Activated CD8-positive, alpha-beta memory T cell treated with anti-CD3 and anti-CD28 coated beads, Interleukin-2, amount 50 U/mL, for 24 hours (primary cell): ENCODE data around the gene TPCN1.
A peak's percentile ranks its signal among the peaks of the same experiment; 100 is the strongest.

Source experiments
- DNase-seq: peaks from one replicate; pipeline ENCODE4 v3.0.0-alpha.2; 2020; ENCODE audit errors: extremely low read depth

TPCN1 gene

DNA sequence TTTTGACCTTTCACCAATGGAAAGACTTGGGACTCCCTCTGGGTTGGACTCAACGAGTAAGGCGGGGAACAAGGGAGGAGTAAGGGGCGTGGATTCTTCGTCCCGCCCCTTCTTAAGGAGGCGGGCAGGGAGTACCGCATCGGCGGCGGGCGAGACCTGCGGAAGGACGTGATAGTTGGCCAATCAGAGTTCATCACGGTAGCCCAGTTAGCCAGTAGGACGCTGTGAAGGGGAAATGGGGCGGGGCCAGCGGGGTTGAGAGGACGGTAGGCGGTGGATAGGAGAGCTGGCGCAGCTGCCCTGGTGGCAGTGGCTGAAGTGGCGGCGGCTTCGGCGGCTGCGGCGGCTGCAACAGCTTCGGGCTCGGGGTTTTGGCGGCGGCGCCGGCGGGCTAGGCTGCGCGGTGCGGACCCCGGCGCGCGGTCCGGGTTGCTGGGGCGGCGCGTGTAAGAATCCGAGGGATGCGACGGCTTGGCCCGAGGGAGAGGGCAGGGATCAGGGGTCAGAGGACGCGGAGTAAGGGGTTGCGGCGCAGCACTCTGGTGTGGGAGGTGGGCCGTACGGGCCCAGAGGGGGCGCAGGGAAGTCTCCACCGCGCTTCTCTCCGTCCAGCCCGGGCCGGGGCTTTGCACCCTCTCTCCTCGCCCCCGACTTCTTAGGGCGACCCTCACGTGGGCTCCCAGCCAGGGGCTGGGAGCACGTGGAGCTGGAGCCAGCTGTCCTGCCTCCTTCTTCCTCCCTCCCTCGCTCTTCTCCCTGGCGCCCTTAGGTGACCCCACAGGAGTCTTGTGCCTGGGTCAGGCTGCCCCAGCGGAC, at the start of gene TPCN1:
Gene TPCN1 (plus strand): TSS at position 284 of the 816 bp plus-strand sequence. CDS start 5,389 bp downstream, outside the sequence.
- peak; percentile 98 for DNase-seq

GRCh38 chr12:113171543-113171942, 49.7 kb upstream of the TPCN1 start:
- DNase-seq: no peak

DNA sequence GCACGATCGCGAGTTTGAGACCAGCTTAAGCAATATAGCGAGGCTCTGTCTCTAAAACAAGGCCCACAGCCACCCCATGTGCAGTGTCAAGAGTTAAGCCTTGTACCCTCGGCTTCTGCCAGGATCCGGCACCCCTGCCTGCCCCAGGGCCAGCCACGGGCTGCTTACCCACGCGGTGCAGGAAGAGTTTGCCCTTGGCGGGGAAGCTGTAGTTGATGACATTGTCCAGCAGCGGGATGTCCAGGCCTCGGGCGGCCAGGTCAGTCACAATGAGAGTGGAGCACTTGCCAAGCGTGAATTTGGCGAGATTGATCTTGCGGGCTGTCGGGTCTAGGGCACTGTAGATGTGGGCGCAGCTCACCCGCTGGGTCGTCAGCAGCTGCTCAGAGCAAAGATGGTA, 49.1 kb upstream of the TPCN1 start:
- DNase-seq: no peak

- no peak for DNase-seq
Measured at GRCh38 chr12:113173081-113173698, 48.1 kb upstream of the TPCN1 start.

DNA sequence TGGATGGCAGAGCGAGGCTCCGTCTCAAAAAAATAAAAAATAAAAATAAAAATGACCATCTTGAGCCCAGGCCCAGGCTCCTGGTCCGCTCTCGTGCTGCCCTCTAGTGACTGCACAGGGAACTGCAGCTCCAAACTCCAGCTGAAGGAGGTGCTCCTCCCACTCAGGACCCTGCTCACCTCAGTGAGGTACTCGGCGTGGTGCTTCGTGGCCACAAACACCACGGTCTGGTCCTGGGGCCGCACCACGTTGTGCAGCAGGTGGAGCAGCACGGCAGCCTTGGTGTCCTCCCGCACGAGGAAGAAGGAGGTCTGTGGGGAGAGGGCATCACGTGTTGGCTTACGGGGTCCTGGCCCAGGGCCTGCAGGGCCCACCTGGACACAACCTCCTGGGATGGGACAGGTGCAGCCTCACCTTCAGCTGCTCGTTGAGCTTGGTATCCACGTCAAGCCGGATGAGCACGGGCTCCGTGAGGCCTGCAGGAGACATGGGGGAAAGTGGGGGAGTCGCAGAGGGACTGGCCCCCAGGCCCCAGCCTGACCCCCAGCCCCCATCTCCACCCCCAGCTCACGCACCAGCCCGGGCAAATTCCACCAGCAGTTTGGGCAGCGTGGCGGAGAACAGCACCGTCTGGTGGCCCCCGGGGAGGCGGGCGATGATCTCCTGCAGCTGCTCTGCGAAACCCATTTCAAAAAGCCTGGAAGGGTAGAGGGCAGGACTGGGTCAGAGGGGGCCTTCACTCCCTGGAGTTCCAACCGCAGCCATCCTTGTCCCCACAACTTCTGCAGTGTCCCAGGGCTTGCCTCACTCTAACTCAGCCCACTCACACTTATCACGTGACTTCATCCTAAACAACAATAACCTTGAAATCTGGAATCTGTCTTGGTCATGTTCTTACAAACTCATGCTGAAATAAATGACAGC, 46.5 kb upstream of the TPCN1 start:
- DNase-seq: peak; percentile 62

- no peak for DNase-seq
Measured at GRCh38 chr12:113179023-113179422, 42.2 kb upstream of the TPCN1 start.

DNA sequence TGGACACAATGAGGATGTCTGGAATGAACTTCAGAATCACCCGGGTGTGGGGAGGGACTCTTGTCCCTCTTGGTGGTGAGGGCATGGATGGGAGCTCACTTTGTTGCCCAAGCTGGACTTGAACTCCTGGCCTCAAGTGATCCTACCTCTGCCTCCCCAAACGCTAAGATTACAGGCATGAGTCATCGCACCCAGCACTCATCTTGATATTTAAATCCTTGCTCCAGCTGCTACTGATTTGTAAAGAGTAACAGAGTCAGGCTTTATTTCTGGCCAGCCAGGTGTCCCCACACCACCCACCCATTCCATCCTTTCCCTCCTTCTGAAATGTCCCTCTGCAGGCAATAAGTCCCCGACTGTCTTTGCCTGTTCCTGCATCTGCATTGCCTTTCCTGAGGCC, 40.9 kb upstream of the TPCN1 start:
- no peak for DNase-seq

DNA sequence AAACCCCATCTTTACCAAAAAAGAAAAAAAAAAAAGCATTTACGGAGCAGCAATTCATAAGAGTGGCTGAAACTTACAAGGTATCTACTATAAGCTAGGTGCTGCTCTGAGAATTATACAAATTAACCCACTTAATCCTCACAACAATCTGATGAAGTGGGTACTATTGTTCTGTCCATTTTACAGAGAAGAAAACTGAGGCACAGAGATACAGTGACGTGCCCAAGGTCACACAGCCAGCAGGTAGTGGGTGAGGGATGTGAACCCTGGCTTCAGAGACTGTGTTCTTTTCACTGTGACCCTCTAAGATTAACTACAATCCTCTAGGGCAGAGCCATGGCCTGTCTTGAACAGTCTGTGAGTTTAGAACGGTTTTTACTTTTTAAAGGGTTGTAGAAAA, 39.3 kb upstream of the TPCN1 start:
- DNase-seq: no peak

- DNase-seq: no peak
Measured at GRCh38 chr12:113183030-113183589, 38.2 kb upstream of the TPCN1 start.

- DNase-seq: no peak
Measured at GRCh38 chr12:113184098-113184899, 37.0 kb upstream of the TPCN1 start.

GRCh38 chr12:113184900-113185179, 36.4 kb upstream of the TPCN1 start:
- DNase-seq: peak; percentile 73

DNA sequence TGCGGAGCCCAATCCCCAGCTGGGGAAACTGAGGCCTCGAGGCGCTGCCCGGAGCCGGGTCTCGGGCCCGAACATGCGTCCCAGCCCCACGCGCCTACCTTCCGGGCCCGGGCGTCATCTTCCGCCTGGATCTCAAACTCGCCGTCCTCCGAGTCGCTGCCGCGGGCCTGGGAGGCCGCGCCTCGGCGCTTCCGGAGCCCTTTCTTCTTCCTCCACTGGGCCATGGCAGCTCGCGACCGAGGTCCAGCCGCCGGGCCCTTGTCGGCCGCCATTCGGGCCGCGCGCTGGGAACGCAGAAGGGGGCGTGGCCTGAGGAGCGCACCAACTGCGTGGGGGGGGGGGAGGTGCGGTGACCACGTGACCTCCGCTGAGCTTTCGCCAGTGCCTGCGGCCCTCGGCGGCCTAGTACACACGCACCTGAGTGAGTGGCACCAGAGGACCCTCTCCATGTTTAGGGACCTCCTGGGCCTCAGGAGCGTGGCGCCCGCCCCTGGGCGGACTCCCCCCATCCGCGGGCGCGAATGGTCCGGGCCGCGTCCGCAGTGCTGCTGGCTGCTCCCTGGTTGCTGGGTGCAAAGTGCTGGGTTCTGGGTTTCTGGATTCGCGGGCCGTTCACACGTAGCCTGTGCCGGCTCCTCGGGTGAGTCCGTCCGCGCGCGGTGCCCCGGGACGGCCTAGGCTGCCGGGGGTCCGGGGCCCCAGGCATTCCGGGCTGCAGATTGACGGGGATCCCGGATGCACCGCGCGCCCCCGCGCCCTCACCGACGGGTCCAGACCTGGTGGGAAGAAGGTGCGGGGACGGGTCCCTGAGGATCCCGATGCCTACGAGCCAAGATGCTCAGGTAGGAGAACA, 35.9 kb upstream of the TPCN1 start, which contains the start of the genes DDX54 and RITA1:
Gene DDX54 (minus strand): TSS at position 299 of the 853 bp plus-strand sequence. CDS start 27 bp downstream, at position 272.
Gene RITA1 (plus strand): TSS at position 542 of the 853 bp plus-strand sequence. CDS start 1,026 bp downstream, outside the sequence.
- peak; percentile 47 for DNase-seq

GRCh38 chr12:113186033-113186365, 35.3 kb upstream of the TPCN1 start:
- no peak for DNase-seq

- no peak for DNase-seq
Measured at GRCh38 chr12:113186666-113187325, 34.5 kb upstream of the TPCN1 start.

GRCh38 chr12:113189361-113189760, 31.9 kb upstream of the TPCN1 start:
- no peak for DNase-seq

- DNase-seq: no peak
Measured at GRCh38 chr12:113190761-113191160, 30.5 kb upstream of the TPCN1 start.

DNA sequence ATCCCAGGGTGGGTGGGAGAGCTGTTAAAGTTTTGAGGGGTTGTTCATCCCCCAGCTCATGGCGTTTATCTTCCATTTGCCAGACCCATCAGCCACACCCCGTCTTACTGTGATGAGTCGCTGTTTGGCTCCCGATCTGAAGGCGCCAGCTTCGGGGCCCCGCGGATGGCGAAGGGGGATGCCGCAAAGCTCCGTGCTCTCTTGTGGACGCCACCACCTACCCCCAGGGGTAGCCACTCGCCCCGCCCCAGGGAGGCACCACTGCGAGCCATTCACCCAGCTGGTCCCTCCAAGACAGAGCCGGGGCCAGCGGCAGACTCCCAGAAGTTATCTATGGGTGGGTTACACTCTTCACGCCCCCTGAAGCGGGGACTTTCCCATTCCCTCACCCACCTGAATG, 30.0 kb upstream of the TPCN1 start:
- DNase-seq: no peak

- no peak for DNase-seq
Measured at GRCh38 chr12:113194971-113195391, 26.3 kb upstream of the TPCN1 start.

GRCh38 chr12:113195598-113195997, 25.7 kb upstream of the TPCN1 start:
- DNase-seq: no peak

DNA sequence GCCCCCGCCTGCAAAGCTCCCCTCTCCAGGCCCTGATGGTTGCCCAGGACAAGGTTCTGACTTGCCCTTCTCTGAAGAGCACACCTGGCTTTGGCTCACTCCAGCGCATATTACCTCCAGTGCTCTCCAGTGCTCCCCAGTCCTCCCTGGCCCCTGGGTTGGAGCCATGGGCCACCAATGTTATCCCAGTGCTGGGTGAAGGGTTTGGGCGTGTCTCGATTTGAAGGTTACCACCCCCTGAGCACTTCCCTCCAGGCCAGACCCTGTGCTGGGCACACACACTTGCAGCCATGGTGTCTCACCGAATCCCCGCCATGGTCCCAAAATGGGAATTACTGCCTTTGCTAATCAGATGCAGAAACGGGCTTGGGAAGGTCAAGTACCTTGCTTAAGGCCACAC, 24.7 kb upstream of the TPCN1 start:
- DNase-seq: no peak
